ENCODE measurements around the gene ULBP2. TPM values are rescaled to one million over a fixed set of nuclear protein-coding genes. Genes with fewer than 3 reads are reported as not detected.

Gene ULBP2
- total and polyA plus RNA-seq, 9 donors: 0.23 to 0.53 (median 0.28) TPM; not detected in 1

GRCh38 chr6:149899926-149900619 is 41.7 kb upstream of the ULBP2 start:
- Histone ChIP-seq H3K9me3 (replicated peaks; ENCODE audit: control insufficient read depth, low read depth, low read length) (no peaks in the 10 kb centered on the region), H3K4me1 (ENCODE audit: control insufficient read depth, insufficient read depth, low read length) (peaks cover 25% of the 10 kb centered on the region), H3K36me3 (ENCODE audit: control insufficient read depth, insufficient read depth, low read length) (no peaks in the 10 kb centered on the region), H3K4me3 (ENCODE audit: low read length) (no peak overlapping the region), H3K27me3 (ENCODE audit: control insufficient read depth, insufficient read depth, low read length) (no peaks in the 10 kb centered on the region), H3K27ac (ENCODE audit: low read length) (no peak overlapping the region)
- DNase-seq: no peak
- WGBS (ENCODE audit: insufficient coverage): 52% methylated on average over 5 of the region's 7 CpGs

- no peak overlapping the region for H3K27ac ChIP-seq (ENCODE audit: low read length)
- no peaks in the 10 kb centered on the region for H3K27me3 ChIP-seq (ENCODE audit: control insufficient read depth, insufficient read depth, low read length)
- 78% methylated on average over 9 of the region's 11 CpGs for WGBS (ENCODE audit: insufficient coverage)
- no peak for DNase-seq
- no peaks in the 10 kb centered on the region for H3K9me3 ChIP-seq (replicated peaks; ENCODE audit: control insufficient read depth, low read depth, low read length)
- no peaks in the 10 kb centered on the region for H3K36me3 ChIP-seq (ENCODE audit: control insufficient read depth, insufficient read depth, low read length)
- H3K4me1 ChIP-seq (ENCODE audit: control insufficient read depth, insufficient read depth, low read length): peaks cover 20% of the 10 kb centered on the region
- no peak overlapping the region for H3K4me3 ChIP-seq (ENCODE audit: low read length)
Observed at GRCh38 chr6:149900620-149901443, 41.0 kb upstream of the ULBP2 start.

GRCh38 chr6:149901444-149902140 is 40.2 kb upstream of the ULBP2 start:
- H3K27ac ChIP-seq (ENCODE audit: low read length): no peak overlapping the region
- no peak overlapping the region for H3K4me3 ChIP-seq (ENCODE audit: low read length)
- no peak for DNase-seq
- peaks cover 15% of the 10 kb centered on the region for H3K4me1 ChIP-seq (ENCODE audit: control insufficient read depth, insufficient read depth, low read length)
- no peaks in the 10 kb centered on the region for H3K36me3 ChIP-seq (ENCODE audit: control insufficient read depth, insufficient read depth, low read length)
- H3K27me3 ChIP-seq (ENCODE audit: control insufficient read depth, insufficient read depth, low read length): no peaks in the 10 kb centered on the region
- no peaks in the 10 kb centered on the region for H3K9me3 ChIP-seq (replicated peaks; ENCODE audit: control insufficient read depth, low read depth, low read length)
- 38% methylated on average over 1 of the region's 6 CpGs for WGBS (ENCODE audit: insufficient coverage)

- no peaks in the 10 kb centered on the region for H3K36me3 ChIP-seq (ENCODE audit: control insufficient read depth, insufficient read depth, low read length)
- H3K4me1 ChIP-seq (ENCODE audit: control insufficient read depth, insufficient read depth, low read length): peaks cover 4% of the 10 kb centered on the region
- 28% methylated on average over 3 of the region's 5 CpGs for WGBS (ENCODE audit: insufficient coverage)
- H3K9me3 ChIP-seq (replicated peaks; ENCODE audit: control insufficient read depth, low read depth, low read length): peaks cover 5% of the 10 kb centered on the region
- no peaks in the 10 kb centered on the region for H3K27me3 ChIP-seq (ENCODE audit: control insufficient read depth, insufficient read depth, low read length)
- no peak overlapping the region for H3K4me3 ChIP-seq (ENCODE audit: low read length)
- no peak for DNase-seq
- H3K27ac ChIP-seq (ENCODE audit: low read length): no peak overlapping the region
Observed at GRCh38 chr6:149903938-149904611, 37.7 kb upstream of the ULBP2 start.

- Histone ChIP-seq H3K36me3 (ENCODE audit: control insufficient read depth, insufficient read depth, low read length) (no peaks in the 10 kb centered on the region), H3K4me3 (ENCODE audit: low read length) (no peak overlapping the region), H3K4me1 (ENCODE audit: control insufficient read depth, insufficient read depth, low read length) (peaks cover 4% of the 10 kb centered on the region), H3K27ac (ENCODE audit: low read length) (no peak overlapping the region), H3K27me3 (ENCODE audit: control insufficient read depth, insufficient read depth, low read length) (no peaks in the 10 kb centered on the region), H3K9me3 (replicated peaks; ENCODE audit: control insufficient read depth, low read depth, low read length) (peaks cover 5% of the 10 kb centered on the region)
- no peak for DNase-seq
- WGBS (ENCODE audit: insufficient coverage): 80% methylated on average over 9 of the region's 13 CpGs
Observed at GRCh38 chr6:149904661-149905370, 37.0 kb upstream of the ULBP2 start.

GRCh38 chr6:149905371-149905910 is 36.4 kb upstream of the ULBP2 start:
- Histone ChIP-seq H3K4me1 (ENCODE audit: control insufficient read depth, insufficient read depth, low read length) (peaks cover 4% of the 10 kb centered on the region), H3K4me3 (ENCODE audit: low read length) (no peak overlapping the region), H3K27me3 (ENCODE audit: control insufficient read depth, insufficient read depth, low read length) (no peaks in the 10 kb centered on the region), H3K9me3 (replicated peaks; ENCODE audit: control insufficient read depth, low read depth, low read length) (peaks cover 5% of the 10 kb centered on the region), H3K36me3 (ENCODE audit: control insufficient read depth, insufficient read depth, low read length) (no peaks in the 10 kb centered on the region), H3K27ac (ENCODE audit: low read length) (no peak overlapping the region)
- WGBS (ENCODE audit: insufficient coverage): 86% methylated on average over 14 of the region's 18 CpGs
- DNase-seq: no peak

GRCh38 chr6:149905911-149906371 is 35.9 kb upstream of the ULBP2 start:
- no peaks in the 10 kb centered on the region for H3K27me3 ChIP-seq (ENCODE audit: control insufficient read depth, insufficient read depth, low read length)
- no peak overlapping the region for H3K4me3 ChIP-seq (ENCODE audit: low read length)
- 65% methylated on average over 5 of the region's 6 CpGs for WGBS (ENCODE audit: insufficient coverage)
- peaks cover 5% of the 10 kb centered on the region for H3K9me3 ChIP-seq (replicated peaks; ENCODE audit: control insufficient read depth, low read depth, low read length)
- peaks cover 4% of the 10 kb centered on the region for H3K4me1 ChIP-seq (ENCODE audit: control insufficient read depth, insufficient read depth, low read length)
- H3K36me3 ChIP-seq (ENCODE audit: control insufficient read depth, insufficient read depth, low read length): no peaks in the 10 kb centered on the region
- DNase-seq: no peak
- no peak overlapping the region for H3K27ac ChIP-seq (ENCODE audit: low read length)

- Histone ChIP-seq H3K4me3 (ENCODE audit: low read length) (no peak overlapping the region), H3K9me3 (replicated peaks; ENCODE audit: control insufficient read depth, low read depth, low read length) (peaks cover 5% of the 10 kb centered on the region), H3K27me3 (ENCODE audit: control insufficient read depth, insufficient read depth, low read length) (no peaks in the 10 kb centered on the region), H3K27ac (ENCODE audit: low read length) (no peak overlapping the region), H3K36me3 (ENCODE audit: control insufficient read depth, insufficient read depth, low read length) (no peaks in the 10 kb centered on the region), H3K4me1 (ENCODE audit: control insufficient read depth, insufficient read depth, low read length) (peaks cover 4% of the 10 kb centered on the region)
- 97% methylated on average over 3 of the region's 4 CpGs for WGBS (ENCODE audit: insufficient coverage)
- no peak for DNase-seq
Observed at GRCh38 chr6:149906405-149906804, 35.4 kb upstream of the ULBP2 start.

- Histone ChIP-seq H3K4me1 (ENCODE audit: control insufficient read depth, insufficient read depth, low read length) (peaks cover 4% of the 10 kb centered on the region), H3K9me3 (replicated peaks; ENCODE audit: control insufficient read depth, low read depth, low read length) (peaks cover 5% of the 10 kb centered on the region), H3K4me3 (ENCODE audit: low read length) (no peak overlapping the region), H3K27me3 (ENCODE audit: control insufficient read depth, insufficient read depth, low read length) (no peaks in the 10 kb centered on the region), H3K36me3 (ENCODE audit: control insufficient read depth, insufficient read depth, low read length) (no peaks in the 10 kb centered on the region), H3K27ac (ENCODE audit: low read length) (no peak overlapping the region)
- DNase-seq: no peak
- WGBS (ENCODE audit: insufficient coverage): no CpG with 5 or more reads among the region's 2 CpGs
Observed at GRCh38 chr6:149907317-149907716, 34.5 kb upstream of the ULBP2 start.

Measured in muscle of leg (tissue), 11 donors.